Measurements from ENCODE around the gene CALCA. TPM values are rescaled to one million over a fixed set of nuclear protein-coding genes. Genes with fewer than 3 reads are reported as not detected.

Gene CALCA
- total RNA-seq, 1 donor from 2014 or later, result 0.73 TPM

- ATAC-seq, result no peak
These were observed 22.6 kb downstream of the CALCA start for GRCh38 chr11:14949437-14950147.

GRCh38 chr11:14942745-14943144 lies 29.4 kb downstream of the CALCA start:
- no peak for ATAC-seq
- DNase-seq (ENCODE audit: low spot score), result no peak

More at GRCh38 chr11:14949437-14950147, 22.6 kb downstream of the CALCA start:
- DNase-seq (ENCODE audit: low spot score), result no peak

GRCh38 chr11:14938936-14939335 lies 33.2 kb downstream of the CALCA start:
- no peak for ATAC-seq

GRCh38 chr11:14934641-14935351 lies 37.4 kb downstream of the CALCA start:
- DNase-seq (ENCODE audit: low spot score), result no peak
- ATAC-seq, result no peak

More at GRCh38 chr11:14938936-14939335, 33.2 kb downstream of the CALCA start:
- DNase-seq (ENCODE audit: low spot score), result no peak

- ATAC-seq (no peak), DNase-seq (ENCODE audit: low spot score) (no peak)
These were observed 39.7 kb downstream of the CALCA start for GRCh38 chr11:14932447-14932846.

- DNase-seq (ENCODE audit: low spot score) (no peak), ATAC-seq (no peak)
These were observed 41.8 kb downstream of the CALCA start for GRCh38 chr11:14930369-14930768.

- DNase-seq (ENCODE audit: low spot score) (no peak), ATAC-seq (no peak)
These were observed 45.0 kb downstream of the CALCA start for GRCh38 chr11:14927146-14927545.

- no peak for DNase-seq (ENCODE audit: low spot score)
- no peak for ATAC-seq
These were observed 47.8 kb downstream of the CALCA start for GRCh38 chr11:14924318-14924717.

Other genes with a start within 250 kb of the CALCA start
- 6.6 TPM for gene CYP2R1, start 80.1 kb downstream of the CALCA start, total RNA-seq
- 0.18 TPM for gene CALCB, start 101.2 kb upstream of the CALCA start, total RNA-seq
- 0.20 TPM for gene INSC, start 142.6 kb upstream of the CALCA start, total RNA-seq

Measured in left lobe of liver (tissue), 2 donors.